GM19324 (cell line): ENCODE data around the gene GOLGA3.

Source experiments
- ATAC-seq: cut with Tn5 transposase; IDR thresholded peaks from one replicate; pipeline ENCODE4 v1.9.1; 2021; ENCODE audit warnings: mild to moderate bottlenecking, moderate library complexity; ENCODE audit not compliant: unreplicated experiment, low FRiP score

Gene GOLGA3

GRCh38 chr12:132726386-132726785 lies 102.3 kb downstream of the GOLGA3 start:
- no peak for ATAC-seq

- no peak for ATAC-seq
Measured at GRCh38 chr12:132724506-132725241, 104.0 kb downstream of the GOLGA3 start.

GRCh38 chr12:132723764-132724140 lies 104.9 kb downstream of the GOLGA3 start:
- no peak for ATAC-seq

GRCh38 chr12:132723015-132723763 lies 105.5 kb downstream of the GOLGA3 start:
- no peak for ATAC-seq

- ATAC-seq: no peak
Measured at GRCh38 chr12:132720606-132721345, 107.9 kb downstream of the GOLGA3 start.

GRCh38 chr12:132719954-132720324 lies 108.7 kb downstream of the GOLGA3 start:
- no peak for ATAC-seq

- no peak for ATAC-seq
Measured at GRCh38 chr12:132719141-132719953, 109.3 kb downstream of the GOLGA3 start.
